Heart left ventricle (tissue), 13 donors: ENCODE data around the gene FAM3B.

Source experiments
- POLR2A ChIP-seq, 2 donors: fragments of 450-650 bp; IDR thresholded peaks; one replicate each; pipeline ENCODE4 v1.6.1; 2017; ENCODE audit warnings: antibody characterized with exemption in 2 of 2, mild to moderate bottlenecking in 2 of 2, moderate library complexity in 2 of 2
- TF ChIP-seq, protein P1 (sequence below), 12 donors: fragments of 200-600 bp; sonication (generic) in 4 of 12; IDR thresholded peaks; one replicate each; pipeline versions ENCODE4 v1.5.0 to v1.8.0; 2018 to 2022; ENCODE audit warnings: antibody characterized with exemption in 12 of 12, mild to moderate bottlenecking in 5 of 12
- donor health status: ischemic (EF 13 %, LVEDD 7.1; RV severe dilation, severe dysfunction).
- donor health status: DM: no; HTN: yes; CAD: no.
- donor health status: DM: no; HTN: no; CAD: no.
- donor health status: ischemic (EF 25% LVEDD 6.9; RV normal size, moderate dysfunction).
- donor health status: ischemic (EF 25% LVEDD 5.7; RV mildly dilated, moderate dysfunction).
- donor health status: ischemic (EF 35%, LVEDD 5.7; RV mildly dilated, moderate dysfunction).
- donor health status: nonischemic (EF 11% LVEDD 7.7; RV severe dilation, severe dysfunction).
- donor health status: DM: yes; HTN: yes; CAD: no.
- donor health status: PGD.
- donor health status: ischemic (EF 29% LVEDD 5.4; RV normal size, mild dysfunction).
- donor health status: nonischemic (EF 23%, LVEDD 6.1; RV moderate dilation, normal function).

DNA sequence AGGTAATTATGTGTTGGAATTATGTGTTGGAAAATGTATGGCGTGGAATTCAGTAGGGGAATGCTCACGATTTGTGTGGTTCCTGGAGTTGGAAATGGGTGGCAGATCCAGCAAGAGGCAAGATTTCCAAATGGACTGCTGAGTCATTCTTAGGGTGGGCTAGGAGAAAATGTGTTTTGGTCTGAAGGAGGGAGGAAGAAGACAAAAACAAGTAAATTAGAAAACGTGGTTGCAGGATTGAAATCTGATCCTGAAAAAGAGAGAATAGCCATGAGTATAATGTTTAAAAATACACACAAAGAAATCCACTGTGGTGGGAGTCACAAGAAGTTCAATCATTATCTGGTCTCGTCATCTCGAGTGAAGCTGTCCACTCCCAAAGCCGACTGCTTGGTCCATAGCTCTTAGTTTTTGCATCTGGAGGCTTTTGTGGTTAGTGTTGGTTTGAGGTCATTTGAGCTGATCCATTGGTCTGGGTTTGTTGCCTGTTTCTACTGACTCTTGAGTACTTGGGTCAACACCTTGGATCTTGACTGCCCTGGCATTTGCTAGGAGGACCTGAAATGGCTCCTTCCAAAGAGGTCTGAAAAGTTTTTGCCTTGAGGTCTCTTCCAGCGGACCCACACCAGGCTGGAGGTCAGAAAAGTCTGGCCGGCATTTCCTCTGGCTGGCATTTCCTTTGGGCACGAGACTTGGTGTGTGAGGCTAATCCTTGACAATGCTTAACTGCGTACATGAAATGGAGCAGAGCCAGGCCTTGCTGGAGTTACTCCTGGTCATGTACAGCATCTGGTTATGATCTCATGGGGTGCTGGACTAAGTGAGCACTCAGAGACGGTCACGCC, 54.5 kb downstream of the FAM3B start:
- TF ChIP-seq, protein P1, sequence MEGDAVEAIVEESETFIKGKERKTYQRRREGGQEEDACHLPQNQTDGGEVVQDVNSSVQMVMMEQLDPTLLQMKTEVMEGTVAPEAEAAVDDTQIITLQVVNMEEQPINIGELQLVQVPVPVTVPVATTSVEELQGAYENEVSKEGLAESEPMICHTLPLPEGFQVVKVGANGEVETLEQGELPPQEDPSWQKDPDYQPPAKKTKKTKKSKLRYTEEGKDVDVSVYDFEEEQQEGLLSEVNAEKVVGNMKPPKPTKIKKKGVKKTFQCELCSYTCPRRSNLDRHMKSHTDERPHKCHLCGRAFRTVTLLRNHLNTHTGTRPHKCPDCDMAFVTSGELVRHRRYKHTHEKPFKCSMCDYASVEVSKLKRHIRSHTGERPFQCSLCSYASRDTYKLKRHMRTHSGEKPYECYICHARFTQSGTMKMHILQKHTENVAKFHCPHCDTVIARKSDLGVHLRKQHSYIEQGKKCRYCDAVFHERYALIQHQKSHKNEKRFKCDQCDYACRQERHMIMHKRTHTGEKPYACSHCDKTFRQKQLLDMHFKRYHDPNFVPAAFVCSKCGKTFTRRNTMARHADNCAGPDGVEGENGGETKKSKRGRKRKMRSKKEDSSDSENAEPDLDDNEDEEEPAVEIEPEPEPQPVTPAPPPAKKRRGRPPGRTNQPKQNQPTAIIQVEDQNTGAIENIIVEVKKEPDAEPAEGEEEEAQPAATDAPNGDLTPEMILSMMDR (IDR thresholded peaks at IDR 0.05) = no peak
- TF ChIP-seq POLR2A (IDR thresholded peaks at IDR 0.05) = no peak
